Vagina (tissue), 2 donors: ENCODE results near the gene TOR2A.

Experiments used
- CTCF ChIP-seq, 3 experiments: fragments of 450-650 bp in 2 of 3; fragments of 200-600 bp in 1 of 3; sonication (generic) in 1 of 3; IDR thresholded peaks; one replicate each; pipeline ENCODE4 v1.5.1; 2017 to 2019; ENCODE audit warnings: antibody characterized with exemption in 3 of 3, mild to moderate bottlenecking in 2 of 3, moderate library complexity in 2 of 3
- POLR2A ChIP-seq, 2 donors: fragments of 450-650 bp; IDR thresholded peaks; one replicate each; pipeline ENCODE4 v1.6.1; 2017; ENCODE audit warnings: antibody characterized with exemption in 2 of 2, mild to moderate bottlenecking in 2 of 2, moderate library complexity in 2 of 2

DNA sequence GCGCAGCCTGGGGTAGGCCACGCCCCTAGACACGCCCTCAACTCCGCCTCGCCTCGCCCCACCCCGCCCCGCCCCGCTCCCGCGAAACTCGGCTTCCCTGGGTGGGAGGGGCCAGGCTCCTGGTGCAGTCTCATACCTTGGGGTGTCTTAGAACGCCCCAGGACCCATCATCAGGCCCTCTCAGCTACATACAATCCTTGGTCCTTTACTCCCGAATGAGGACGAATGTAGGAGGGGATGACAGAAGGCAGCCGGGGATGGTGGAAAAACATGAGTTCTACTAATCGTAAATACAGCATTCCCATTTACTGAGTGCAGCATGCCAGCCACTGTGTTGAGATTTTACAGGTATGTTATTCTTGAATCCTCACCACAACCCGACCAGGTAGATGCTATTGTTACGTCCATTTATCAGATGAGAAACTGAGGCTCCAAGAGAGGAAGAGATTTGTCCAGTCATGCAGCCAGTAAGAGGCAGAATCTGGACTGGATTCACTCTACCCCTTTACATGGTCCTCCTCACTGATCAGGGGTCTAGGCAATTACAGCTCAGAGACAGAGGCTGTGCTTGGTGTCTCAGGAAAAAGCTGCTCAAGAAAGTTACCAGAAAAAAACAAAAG lies 36.6 kb upstream of the TOR2A start:
- TF ChIP-seq CTCF (IDR thresholded peaks at IDR 0.05) (no peak), POLR2A (IDR thresholded peaks at IDR 0.05) (no peak)
